Measurements from ENCODE around the gene GPC2.

Gene GPC2

GRCh38 chr7:100155553-100156317 lies 21.4 kb downstream of the GPC2 start:
- TF ChIP-seq, protein P1, sequence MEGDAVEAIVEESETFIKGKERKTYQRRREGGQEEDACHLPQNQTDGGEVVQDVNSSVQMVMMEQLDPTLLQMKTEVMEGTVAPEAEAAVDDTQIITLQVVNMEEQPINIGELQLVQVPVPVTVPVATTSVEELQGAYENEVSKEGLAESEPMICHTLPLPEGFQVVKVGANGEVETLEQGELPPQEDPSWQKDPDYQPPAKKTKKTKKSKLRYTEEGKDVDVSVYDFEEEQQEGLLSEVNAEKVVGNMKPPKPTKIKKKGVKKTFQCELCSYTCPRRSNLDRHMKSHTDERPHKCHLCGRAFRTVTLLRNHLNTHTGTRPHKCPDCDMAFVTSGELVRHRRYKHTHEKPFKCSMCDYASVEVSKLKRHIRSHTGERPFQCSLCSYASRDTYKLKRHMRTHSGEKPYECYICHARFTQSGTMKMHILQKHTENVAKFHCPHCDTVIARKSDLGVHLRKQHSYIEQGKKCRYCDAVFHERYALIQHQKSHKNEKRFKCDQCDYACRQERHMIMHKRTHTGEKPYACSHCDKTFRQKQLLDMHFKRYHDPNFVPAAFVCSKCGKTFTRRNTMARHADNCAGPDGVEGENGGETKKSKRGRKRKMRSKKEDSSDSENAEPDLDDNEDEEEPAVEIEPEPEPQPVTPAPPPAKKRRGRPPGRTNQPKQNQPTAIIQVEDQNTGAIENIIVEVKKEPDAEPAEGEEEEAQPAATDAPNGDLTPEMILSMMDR (IDR thresholded peaks at IDR 0.05; ENCODE audit: low read depth, low read length) = no peak
- no peak for DNase-seq (ENCODE audit: low read depth, low spot score)
- no peak overlapping the region for H3K4me3 ChIP-seq (ENCODE audit: low read depth, low read length)
- in situ Hi-C loops (cut with HindIII; ENCODE audit: low sequenced_read_pairs) = no loop called here

GRCh38 chr7:100154651-100155491 lies 22.3 kb downstream of the GPC2 start:
- in situ Hi-C loops (cut with HindIII; ENCODE audit: low sequenced_read_pairs) = no loop called here
- TF ChIP-seq, protein P1 (IDR thresholded peaks at IDR 0.05; ENCODE audit: low read depth, low read length) = no peak
- DNase-seq (ENCODE audit: low read depth, low spot score) = no peak
- H3K4me3 ChIP-seq (ENCODE audit: low read depth, low read length) = no peak overlapping the region

- H3K4me3 ChIP-seq (ENCODE audit: low read depth, low read length) = no peak overlapping the region
- TF ChIP-seq, protein P1 (IDR thresholded peaks at IDR 0.05; ENCODE audit: low read depth, low read length) = no peak
- no peak for DNase-seq (ENCODE audit: low read depth, low spot score)
- in situ Hi-C loops (cut with HindIII; ENCODE audit: low sequenced_read_pairs) = no loop called here
These were observed 23.3 kb downstream of the GPC2 start for GRCh38 chr7:100153708-100154535.

GRCh38 chr7:100152937-100153666 lies 24.1 kb downstream of the GPC2 start:
- H3K4me3 ChIP-seq (ENCODE audit: low read depth, low read length) = no peak overlapping the region
- TF ChIP-seq, protein P1 (IDR thresholded peaks at IDR 0.05; ENCODE audit: low read depth, low read length) = no peak
- DNase-seq (ENCODE audit: low read depth, low spot score) = no peak
- in situ Hi-C loops (cut with HindIII; ENCODE audit: low sequenced_read_pairs) = no loop called here

DNA sequence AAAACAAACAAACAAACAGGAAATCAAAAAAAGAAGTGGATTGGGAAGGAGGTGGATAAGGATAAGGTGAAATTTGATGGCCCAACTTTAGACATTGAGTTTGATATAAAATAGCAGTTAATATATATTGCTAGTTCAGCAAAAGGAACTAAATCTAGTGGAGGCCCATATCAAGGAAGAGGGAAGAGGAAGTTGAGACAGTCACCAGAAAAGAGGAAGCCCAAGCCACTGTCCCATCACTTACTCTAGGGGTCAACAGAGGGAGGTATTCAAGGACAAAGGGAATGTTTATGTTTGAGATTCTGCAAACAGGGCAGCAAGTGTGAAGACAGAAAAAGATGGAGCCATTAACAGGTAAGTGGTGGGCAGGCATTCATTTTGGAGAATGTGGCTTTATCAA lies 24.8 kb downstream of the GPC2 start:
- H3K4me3 ChIP-seq (ENCODE audit: low read depth, low read length) = no peak overlapping the region
- TF ChIP-seq, protein P1 (IDR thresholded peaks at IDR 0.05; ENCODE audit: low read depth, low read length) = no peak
- DNase-seq (ENCODE audit: low read depth, low spot score) = no peak
- in situ Hi-C loops (cut with HindIII; ENCODE audit: low sequenced_read_pairs) = no loop called here

Measured in astrocyte of the spinal cord (primary cell).